AG04449 (cell line): Measurements from ENCODE around the gene GMDS.

Source experiments
- CTCF ChIA-PET: fragments of 350-600 bp; formaldehyde crosslinking; extraction: SDS; loops from one replicate; lab custom pipeline; 2021; ENCODE audit warnings: antibody characterized with exemption; lab: Yijun Ruan, JAX
- POLR2A ChIA-PET: fragments of 400-600, 350-600 bp; formaldehyde crosslinking; extraction: SDS; loops from one replicate; lab custom pipeline; 2020; ENCODE audit warnings: antibody characterized with exemption, inconsistent platforms; lab: Yijun Ruan, JAX
- DNase-seq: peaks from one replicate; pipeline ENCODE4 v3.0.0-alpha.2; 2010; ENCODE audit warnings: low read depth, low spot score
- H3K4me3 ChIP-seq: 2 replicates; pipeline ENCODE4 v1.5.1; 2011; ENCODE audit warnings: low read depth, mild to moderate bottlenecking, control low read depth, low read length
- CTCF ChIP-seq: IDR thresholded peaks from one replicate; pipeline ENCODE4 v1.5.1; 2011; ENCODE audit warnings: mild to moderate bottlenecking, moderate library complexity, low read length, control low read depth, inconsistent platforms; ENCODE audit not compliant: insufficient read depth; ENCODE audit errors: missing control alignments

Gene GMDS

DNA sequence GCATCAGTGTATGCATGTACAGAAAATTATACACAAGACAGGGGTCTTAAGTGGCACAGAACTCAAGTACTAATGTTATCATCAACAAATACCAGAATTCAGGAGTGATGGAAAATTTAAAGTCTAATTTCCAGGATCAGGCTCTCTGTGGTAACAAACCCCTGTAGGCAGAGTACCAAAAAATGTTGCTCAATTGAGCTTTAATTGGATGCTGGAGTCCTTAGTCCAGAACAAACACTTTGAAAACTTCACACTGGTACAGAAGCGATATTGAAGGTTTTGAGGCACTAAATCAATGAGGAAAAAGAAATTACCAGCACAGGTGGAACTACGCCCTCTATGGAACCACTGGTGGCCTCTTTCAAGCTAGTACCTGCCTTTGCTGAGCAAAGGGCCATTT is 522.6 kb downstream of the GMDS start:
- no peak for DNase-seq
- TF ChIP-seq CTCF: no peak
- H3K4me3 ChIP-seq: no peak overlapping the region
- ChIA-PET POLR2A (no interaction called here), CTCF (no interaction called here)

DNA sequence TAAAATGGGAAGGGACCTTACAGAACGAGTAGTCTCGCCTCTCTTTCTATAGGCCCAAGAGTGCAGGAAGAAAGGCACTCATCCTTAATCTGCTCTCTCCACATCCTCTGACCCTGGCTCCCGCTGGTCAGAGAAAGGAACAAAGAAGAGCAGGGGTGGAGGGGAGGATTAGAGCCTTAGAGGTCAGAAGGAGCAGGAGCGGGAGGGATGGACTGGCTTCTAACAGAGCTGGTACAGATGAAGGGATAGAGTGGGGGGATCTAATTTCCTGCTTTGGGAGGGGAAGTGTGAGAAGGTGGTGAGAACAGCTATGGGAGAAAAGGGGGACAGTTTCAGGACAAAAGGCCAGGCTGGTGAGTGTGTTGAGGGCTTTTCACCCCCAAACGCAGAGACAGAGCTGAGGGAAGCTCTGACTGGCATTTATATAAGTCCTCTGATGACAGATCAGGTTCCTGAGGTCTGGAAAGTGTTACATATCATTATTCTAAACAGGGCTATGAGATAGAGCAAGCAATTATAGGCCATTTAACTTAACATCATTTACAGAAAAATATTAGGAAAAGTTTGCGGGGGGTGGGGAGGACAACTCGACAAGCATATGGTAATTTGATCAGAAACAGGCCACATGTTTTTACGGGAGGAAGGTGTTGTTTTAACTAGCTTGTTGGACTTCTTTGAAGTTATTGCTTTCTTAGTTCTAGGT is 524.6 kb downstream of the GMDS start:
- CTCF ChIA-PET: interaction anchor here (1.8 kb wide), 1 partner anchor 12 kb away, joined by 3 read pairs; no protein-coding TSS in a partner anchor
- DNase-seq: no peak

GRCh38 chr6:1719922-1720321 is 525.5 kb downstream of the GMDS start:
- no peak for TF ChIP-seq CTCF
- DNase-seq: no peak
- H3K4me3 ChIP-seq: no peak overlapping the region
- ChIA-PET POLR2A (no interaction called here), CTCF (interaction anchor here (1.8 kb wide), 1 partner anchor 11 kb away, joined by 3 read pairs; no protein-coding TSS in a partner anchor)

More for the DNA sequence above, 524.6 kb downstream of the GMDS start:
- no peak for TF ChIP-seq CTCF
- no peak overlapping the region for H3K4me3 ChIP-seq
- POLR2A ChIA-PET: no interaction called here

- ChIA-PET POLR2A (no interaction called here), CTCF (interaction anchor here (1.4 kb wide), 1 partner anchor 15 kb away, joined by 3 read pairs; no protein-coding TSS in a partner anchor)
Observed at GRCh38 chr6:1716868-1717267, 528.5 kb downstream of the GMDS start.

DNA sequence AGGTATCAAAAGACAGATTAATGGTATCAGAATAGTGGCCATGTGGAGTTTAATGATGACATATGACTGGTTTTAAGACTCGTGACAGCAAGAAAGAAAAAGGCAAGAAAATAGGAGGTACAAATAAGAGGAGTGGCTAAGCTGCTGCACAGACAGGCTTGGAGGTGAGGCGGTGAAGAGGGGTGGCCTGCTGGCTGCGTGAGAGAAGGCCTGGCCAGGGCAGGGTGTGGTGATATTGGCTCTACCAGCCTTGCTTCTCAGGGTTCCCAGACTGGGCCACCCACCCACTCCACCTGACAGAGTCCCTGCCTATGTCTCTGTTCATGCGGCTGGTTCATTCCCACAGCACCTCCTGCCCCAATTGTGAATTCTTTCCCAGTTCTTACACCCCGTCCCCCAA is 529.0 kb downstream of the GMDS start:
- TF ChIP-seq CTCF: no peak
- ChIA-PET CTCF (no interaction called here), POLR2A (no interaction called here)
- no peak for DNase-seq
- no peak overlapping the region for H3K4me3 ChIP-seq

More at GRCh38 chr6:1716868-1717267, 528.5 kb downstream of the GMDS start:
- DNase-seq: no peak
- TF ChIP-seq CTCF: no peak
- no peak overlapping the region for H3K4me3 ChIP-seq

DNA sequence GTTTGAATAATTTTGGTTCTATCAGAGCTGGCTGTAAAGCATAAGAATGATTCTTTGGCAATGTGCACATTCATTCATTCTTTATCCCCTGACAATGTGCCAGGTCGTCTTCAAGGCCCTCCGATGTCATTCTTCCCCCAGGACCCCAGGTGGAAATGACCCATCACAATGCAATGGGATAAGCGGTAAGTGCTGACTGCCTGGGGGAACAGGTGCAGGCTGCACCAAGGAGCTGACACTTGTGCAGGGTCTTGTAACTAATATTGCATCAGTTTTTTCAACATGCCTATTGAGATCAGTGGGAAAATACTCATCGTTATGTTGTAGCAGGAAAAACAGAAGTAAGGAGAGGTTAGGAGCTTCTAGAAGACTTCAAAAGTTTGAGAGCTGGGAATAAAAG is 530.1 kb downstream of the GMDS start:
- no peak for DNase-seq
- TF ChIP-seq CTCF: no peak
- ChIA-PET POLR2A (no interaction called here), CTCF (no interaction called here)
- H3K4me3 ChIP-seq: no peak overlapping the region
